Measurements from ENCODE around the gene ERF.

DNA sequence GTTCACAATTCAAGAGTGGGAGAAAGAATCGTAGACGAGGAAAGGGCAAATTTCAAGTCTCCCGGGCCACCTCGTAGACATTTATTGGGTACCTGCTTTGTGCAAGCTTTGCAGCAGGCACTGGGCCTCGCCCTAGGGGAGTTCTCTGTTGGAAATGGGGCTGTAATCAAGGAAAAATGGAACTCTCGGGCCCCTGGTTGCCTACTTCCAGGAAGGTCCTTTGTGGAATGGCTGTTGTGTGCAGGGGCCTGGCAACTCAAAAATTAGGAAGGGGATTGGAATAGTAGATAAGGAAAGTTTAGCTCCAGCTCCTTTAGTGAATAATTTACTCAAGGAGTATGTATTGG lies 34.2 kb downstream of the ERF start:
- TF ChIP-seq EZH2 (IDR thresholded peaks at IDR 0.05; ENCODE audit: insufficient read depth, poor library complexity, severe bottlenecking), result no peak
- TF ChIP-seq EZH2phosphoT487 (IDR thresholded peaks at IDR 0.05; ENCODE audit: insufficient read depth, low read depth), result no peak

Measured in GM23248 (cell line).